HG02623 (cell line): ENCODE results near the gene FAM156B.
"Not testable (repeated sequence)": the region's sequence is repeated elsewhere in the genome, so short reads cannot be mapped to it uniquely, and the experiment has no call there.

Source experiments
- ATAC-seq: cut with Tn5 transposase; IDR thresholded peaks from one replicate; pipeline ENCODE4 v1.9.1; 2021; ENCODE audit warnings: moderate library complexity; ENCODE audit not compliant: unreplicated experiment

FAM156B gene

GRCh38 chrX:52896855-52897709 lies at the start of gene FAM156B:
FAM156B (plus strand) TSS chrX:52897330; CDS start chrX:52907226, 9,896 bp downstream.
- ATAC-seq = peak; percentile 80

DNA sequence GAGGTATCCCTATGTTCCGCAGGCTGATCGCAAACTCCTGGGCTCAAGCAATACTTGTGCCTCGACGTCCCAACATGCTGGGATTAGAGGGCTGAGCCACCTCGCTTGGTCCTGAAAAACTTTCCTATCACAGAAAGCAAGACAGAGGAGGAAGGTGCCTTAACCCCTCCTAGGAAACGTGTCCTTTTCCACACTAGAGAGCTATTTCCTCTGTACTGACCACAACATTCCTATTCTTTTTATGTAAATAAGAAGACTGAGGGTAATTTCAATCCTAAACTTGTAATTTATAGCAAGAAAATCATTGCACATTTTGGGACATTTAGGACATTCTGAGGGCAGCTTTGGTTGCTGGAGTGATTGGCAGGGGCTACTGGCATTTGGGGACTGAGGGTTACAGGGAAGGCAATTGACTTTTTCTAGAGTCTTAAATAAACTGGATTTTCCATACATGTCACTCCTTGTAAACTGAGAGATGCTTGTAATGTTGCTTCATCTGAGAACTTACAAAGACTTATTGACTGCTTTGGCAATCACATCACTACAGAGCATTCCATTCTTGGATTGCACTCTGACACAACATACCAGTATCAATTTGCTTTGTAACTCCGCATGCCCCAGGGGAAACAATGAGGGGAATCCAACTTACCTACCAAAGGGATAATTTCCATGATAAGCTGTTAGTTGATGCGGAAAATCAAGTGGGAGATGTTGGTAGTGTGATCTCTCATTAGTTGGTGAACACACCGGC lies 44.8 kb upstream of the FAM156B start:
- ATAC-seq = no peak

DNA sequence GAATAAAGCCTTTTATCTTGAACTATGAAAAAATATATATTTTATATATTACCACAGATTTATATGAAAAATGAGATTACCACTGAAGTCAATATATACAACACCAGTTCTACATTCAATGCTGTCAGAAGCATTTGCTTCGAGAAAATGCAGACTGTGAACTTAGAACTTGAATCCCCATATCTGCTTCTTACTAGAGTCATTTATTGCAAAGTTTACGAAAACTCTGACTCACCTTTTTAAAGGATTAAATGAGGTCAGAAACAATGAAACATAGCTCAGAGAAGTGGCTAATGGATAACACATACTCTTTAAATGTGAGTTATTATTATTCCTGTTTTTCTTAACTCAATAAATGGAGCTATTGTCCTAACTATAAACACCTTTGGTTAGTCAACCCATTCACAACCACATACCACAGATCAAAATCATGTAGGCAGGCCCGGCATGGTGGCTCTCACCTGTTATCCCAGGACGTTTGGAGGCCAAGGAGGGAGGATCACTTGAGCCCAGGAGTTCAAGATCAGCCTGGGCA lies 40.1 kb upstream of the FAM156B start:
- not testable (repeated sequence) for ATAC-seq

DNA sequence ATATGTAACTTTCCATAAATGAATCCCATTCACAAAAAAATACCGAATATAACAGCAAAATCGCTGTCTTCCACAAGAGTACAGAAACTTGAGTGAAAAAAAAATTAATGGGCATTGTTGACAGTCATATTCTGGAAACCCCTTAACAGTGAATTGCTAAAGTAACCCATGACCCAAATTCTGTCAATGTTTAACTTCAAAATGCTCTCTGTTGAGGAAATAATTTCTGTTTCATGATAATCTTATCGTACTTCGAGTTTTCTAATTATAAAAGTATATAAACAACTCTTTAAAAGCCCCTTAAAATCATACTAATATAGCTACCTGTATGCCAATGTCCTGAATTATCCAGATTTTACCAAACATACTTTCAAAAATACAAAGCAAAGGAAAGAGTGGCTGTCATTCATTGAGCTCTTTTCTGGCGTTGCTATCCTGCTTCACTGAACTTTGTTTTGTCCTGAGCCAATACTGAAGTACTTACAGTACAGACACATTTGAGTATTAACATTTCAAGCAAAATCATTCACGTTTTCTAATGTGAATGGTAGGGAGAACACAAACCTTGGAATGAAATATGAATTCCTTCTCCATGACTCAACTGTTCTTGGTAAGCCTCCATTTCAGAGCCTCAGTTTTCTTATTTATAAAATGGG lies 31.7 kb upstream of the FAM156B start:
- ATAC-seq = no peak

DNA sequence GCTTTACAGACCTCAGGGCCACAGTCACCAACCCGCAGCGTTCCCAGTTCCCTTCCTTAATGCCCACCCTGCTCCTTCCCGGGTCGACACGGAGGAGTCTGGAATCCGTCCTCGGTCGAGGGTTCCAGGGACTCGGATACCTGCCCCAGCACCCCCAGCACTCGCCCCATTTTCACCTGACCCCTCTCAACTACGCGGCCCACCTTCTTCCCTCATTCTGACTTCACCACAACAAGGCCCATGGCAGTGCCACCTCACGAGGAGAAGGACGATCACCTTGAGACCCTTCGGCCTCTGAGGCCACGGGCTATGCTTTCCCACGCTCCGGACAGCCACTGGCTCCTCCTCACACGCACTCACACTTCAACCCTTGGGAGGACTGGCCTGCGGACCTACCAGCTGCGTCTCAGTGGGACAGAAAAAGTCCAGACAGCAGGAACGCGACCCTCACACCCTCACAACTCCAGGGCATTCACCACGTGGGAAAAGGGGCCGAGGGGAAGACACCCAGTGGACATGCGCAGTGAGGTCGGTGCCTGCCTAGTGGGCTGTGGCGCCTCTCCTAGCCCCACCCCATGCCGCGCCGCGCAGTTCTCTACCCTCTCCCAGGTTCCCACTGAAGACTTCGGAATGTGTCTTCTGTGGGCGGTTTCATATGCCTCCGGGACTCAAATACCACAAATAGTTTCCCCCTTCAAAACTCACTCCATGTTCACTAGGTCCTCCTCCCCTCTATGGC lies 29.4 kb upstream of the FAM156B start, which contains the start of gene XAGE3:
Gene XAGE3, minus strand, starts transcription at position 474 of the 739 bp plus-strand sequence. CDS start 950 bp downstream, outside the sequence.
- ATAC-seq = no peak

GRCh38 chrX:52870046-52870445 lies 27.1 kb upstream of the FAM156B start:
- ATAC-seq = no peak

GRCh38 chrX:52873825-52874224 lies 23.3 kb upstream of the FAM156B start:
- ATAC-seq = not testable (repeated sequence)

GRCh38 chrX:52874661-52875060 lies 22.5 kb upstream of the FAM156B start:
- no peak for ATAC-seq

DNA sequence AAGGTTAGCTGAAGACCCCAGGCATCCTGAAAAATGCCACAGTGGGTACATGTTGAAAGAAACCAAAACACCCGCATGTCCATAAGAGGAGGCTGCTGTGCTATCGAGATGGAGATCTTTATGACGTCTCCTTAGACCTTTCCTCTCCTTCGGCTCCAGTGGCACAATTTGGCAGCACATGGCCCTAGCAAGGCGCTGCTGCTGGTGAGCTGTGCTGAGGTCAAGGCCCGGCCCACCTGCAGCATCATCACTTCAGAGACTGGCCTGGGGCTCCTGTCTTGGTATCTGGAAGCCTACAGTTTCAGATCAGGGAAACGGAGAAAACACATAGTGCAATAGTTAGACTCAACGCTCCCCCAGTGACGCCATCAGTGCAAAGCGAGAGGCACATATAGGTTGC lies 21.7 kb upstream of the FAM156B start:
- ATAC-seq = not testable (repeated sequence)

DNA sequence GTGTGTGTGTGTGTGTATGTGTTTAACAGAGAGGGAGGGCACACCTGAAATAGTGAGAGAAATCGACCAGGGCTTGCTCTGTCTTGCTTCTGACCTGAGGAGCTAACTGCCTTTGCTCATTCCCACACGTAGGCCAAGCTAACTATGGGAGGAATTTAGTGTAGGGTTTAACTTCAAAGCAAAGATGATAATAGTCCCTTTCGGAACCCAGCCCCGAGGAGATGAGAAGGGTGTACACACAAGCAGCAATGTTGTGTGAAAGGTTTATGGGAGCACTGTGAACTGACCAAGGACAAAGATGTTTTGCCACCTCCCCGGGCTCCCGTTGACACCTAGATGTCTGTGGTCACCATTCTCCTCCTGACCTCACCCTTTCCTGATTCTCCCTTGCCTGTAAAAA lies 20.7 kb upstream of the FAM156B start:
- ATAC-seq = not testable (repeated sequence)

- ATAC-seq = not testable (repeated sequence)
Observed at GRCh38 chrX:52887459-52887858, 9.7 kb upstream of the FAM156B start.

GRCh38 chrX:52888090-52888489 lies 9.0 kb upstream of the FAM156B start:
- ATAC-seq = not testable (repeated sequence)

GRCh38 chrX:52896438-52896837 lies 692 bp upstream of the FAM156B start:
- not testable (repeated sequence) for ATAC-seq

- not testable (repeated sequence) for ATAC-seq
Observed at GRCh38 chrX:52905531-52905930, 8.4 kb downstream of the FAM156B start.

GRCh38 chrX:52906072-52906471 lies 8.9 kb downstream of the FAM156B start:
- not testable (repeated sequence) for ATAC-seq

- ATAC-seq = not testable (repeated sequence)
Observed at GRCh38 chrX:52907137-52907536, 10.0 kb downstream of the FAM156B start.

GRCh38 chrX:52907900-52908299 lies 10.8 kb downstream of the FAM156B start:
- ATAC-seq = not testable (repeated sequence)

DNA sequence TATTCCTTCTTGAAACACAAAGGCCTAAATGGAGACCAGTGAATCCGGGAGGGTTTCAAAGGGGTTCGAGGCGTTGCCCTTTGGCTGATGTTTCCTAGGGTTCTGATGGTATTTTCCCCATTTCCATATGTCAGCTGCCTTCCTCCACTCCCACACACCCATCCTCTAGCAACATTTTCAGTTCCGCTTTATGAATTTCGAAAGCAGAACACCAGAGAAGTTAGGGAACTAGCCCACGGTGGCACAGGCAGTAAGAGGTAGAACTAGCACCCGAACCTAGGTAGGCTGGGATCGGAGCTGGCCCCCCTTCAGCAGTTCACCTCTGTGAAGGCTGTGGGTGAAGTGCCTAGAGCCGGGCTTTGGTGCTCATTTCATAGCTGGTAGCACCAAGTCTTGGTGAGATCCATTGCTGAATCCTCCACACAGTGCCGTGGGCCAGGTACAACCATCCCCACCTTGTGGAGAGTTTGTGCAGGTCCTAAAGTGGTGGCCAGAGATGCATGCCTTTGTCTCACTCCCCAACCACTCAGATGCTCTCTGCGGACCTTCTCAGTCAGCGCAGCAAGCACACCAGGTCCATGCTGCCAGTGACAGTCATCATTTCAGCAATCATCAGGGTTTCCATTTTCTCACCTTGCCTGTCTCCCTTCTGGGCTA lies 12.3 kb downstream of the FAM156B start:
- ATAC-seq = not testable (repeated sequence)

GRCh38 chrX:52913681-52914080 lies 16.6 kb downstream of the FAM156B start:
- ATAC-seq = not testable (repeated sequence)

GRCh38 chrX:52914704-52915103 lies 17.6 kb downstream of the FAM156B start:
- not testable (repeated sequence) for ATAC-seq
